ENCODE data around the gene SPRYD3. TPM values are rescaled to one million over a fixed set of nuclear protein-coding genes. Genes with fewer than 3 reads are reported as not detected.
"Not testable (repeated sequence)": the region's sequence is repeated elsewhere in the genome, so short reads cannot be mapped to it uniquely, and the experiment has no call there.

The SPRYD3 gene
- polyA plus RNA-seq, 1 experiment, result 15.4 TPM

GRCh38 chr12:53036802-53037201, 42.4 kb downstream of the SPRYD3 start:
- DNase-seq (ENCODE audit: low read depth, low spot score), result no peak
- no peak overlapping the region for H3K27ac ChIP-seq (ENCODE audit: low read depth, low read length)
- H3K9me3 ChIP-seq (ENCODE audit: control insufficient read depth, insufficient read depth, low read length), result no peaks in the 10 kb centered on the region
- H3K4me3 ChIP-seq (ENCODE audit: low read depth, low read length), result no peak overlapping the region
- CTCF ChIA-PET, result interaction anchor here (0.7 to 1.6 kb wide), 2 partner anchors 10 to 63 kb away, joined by 3 to 5 read pairs; no protein-coding TSS in a partner anchor
- no peaks in the 10 kb centered on the region for H3K27me3 ChIP-seq (ENCODE audit: control insufficient read depth, insufficient read depth, low read length)
- POLR2A ChIA-PET, result interaction anchor here (1.2 kb wide), 1 partner anchor 10 kb away, joined by 3 read pairs; no protein-coding TSS in a partner anchor
- TF ChIP-seq CTCF (IDR thresholded peaks at IDR 0.05; ENCODE audit: low read depth, low read length), result no peak

GRCh38 chr12:53034459-53034858, 44.7 kb downstream of the SPRYD3 start:
- ChIA-PET CTCF (interaction anchor here (0.9 kb wide), 1 partner anchor 13 kb away, joined by 3 read pairs; no protein-coding TSS in a partner anchor), POLR2A (no interaction called here)
- Histone ChIP-seq H3K4me3 (ENCODE audit: low read depth, low read length) (no peak overlapping the region), H3K27ac (ENCODE audit: low read depth, low read length) (no peak overlapping the region), H3K27me3 (ENCODE audit: control insufficient read depth, insufficient read depth, low read length) (no peaks in the 10 kb centered on the region), H3K9me3 (ENCODE audit: control insufficient read depth, insufficient read depth, low read length) (no peaks in the 10 kb centered on the region)
- no peak for DNase-seq (ENCODE audit: low read depth, low spot score)
- TF ChIP-seq CTCF (IDR thresholded peaks at IDR 0.05; ENCODE audit: low read depth, low read length), result no peak

GRCh38 chr12:53033832-53034231, 45.4 kb downstream of the SPRYD3 start:
- H3K9me3 ChIP-seq (ENCODE audit: control insufficient read depth, insufficient read depth, low read length); H3K27ac ChIP-seq (ENCODE audit: low read depth, low read length); H3K4me3 ChIP-seq (ENCODE audit: low read depth, low read length); DNase-seq (ENCODE audit: low read depth, low spot score); H3K27me3 ChIP-seq (ENCODE audit: control insufficient read depth, insufficient read depth, low read length); CTCF ChIA-PET; POLR2A ChIA-PET: not testable (repeated sequence)

- Histone ChIP-seq H3K27me3 (ENCODE audit: control insufficient read depth, insufficient read depth, low read length) (no peaks in the 10 kb centered on the region), H3K9me3 (ENCODE audit: control insufficient read depth, insufficient read depth, low read length) (no peaks in the 10 kb centered on the region), H3K4me3 (ENCODE audit: low read depth, low read length) (no peak overlapping the region), H3K27ac (ENCODE audit: low read depth, low read length) (no peak overlapping the region)
- ChIA-PET CTCF (interaction anchor here (0.9 kb wide), 1 partner anchor 53 kb away, joined by 4 read pairs; no protein-coding TSS in a partner anchor), POLR2A (no interaction called here)
- no peak for DNase-seq (ENCODE audit: low read depth, low spot score)
- no peak for TF ChIP-seq CTCF (IDR thresholded peaks at IDR 0.05; ENCODE audit: low read depth, low read length)
Measured at GRCh38 chr12:53031616-53032015, 47.6 kb downstream of the SPRYD3 start.

- H3K4me3 ChIP-seq (ENCODE audit: low read depth, low read length); H3K9me3 ChIP-seq (ENCODE audit: control insufficient read depth, insufficient read depth, low read length); POLR2A ChIA-PET; DNase-seq (ENCODE audit: low read depth, low spot score); H3K27ac ChIP-seq (ENCODE audit: low read depth, low read length); H3K27me3 ChIP-seq (ENCODE audit: control insufficient read depth, insufficient read depth, low read length): not testable (repeated sequence)
- CTCF ChIA-PET, result interaction anchor here (0.6 to 1.7 kb wide), 3 partner anchors 10 to 170 kb away, joined by 3 to 9 read pairs (median 3); no protein-coding TSS in a partner anchor
Measured at GRCh38 chr12:53027014-53027413, 52.2 kb downstream of the SPRYD3 start.

- ChIA-PET CTCF (interaction anchor here (0.5 to 1.1 kb wide), 4 partner anchors 10 to 140 kb away, joined by 3 to 14 read pairs (median 5); no protein-coding TSS in a partner anchor), POLR2A (no interaction called here)
- H3K27me3 ChIP-seq (ENCODE audit: control insufficient read depth, insufficient read depth, low read length), result no peaks in the 10 kb centered on the region
- H3K9me3 ChIP-seq (ENCODE audit: control insufficient read depth, insufficient read depth, low read length), result no peaks in the 10 kb centered on the region
- DNase-seq (ENCODE audit: low read depth, low spot score), result no peak
- H3K27ac ChIP-seq (ENCODE audit: low read depth, low read length), result no peak overlapping the region
- H3K4me3 ChIP-seq (ENCODE audit: low read depth, low read length), result no peak overlapping the region
- TF ChIP-seq CTCF (IDR thresholded peaks at IDR 0.05; ENCODE audit: low read depth, low read length), result no peak
Measured at GRCh38 chr12:53025250-53025649, 53.9 kb downstream of the SPRYD3 start.

All from AG04450 (cell line).